ENCODE results near the gene VPS51. TPM values are rescaled to one million over a fixed set of nuclear protein-coding genes. Genes with fewer than 3 reads are reported as not detected.

VPS51 gene
- total and polyA plus RNA-seq, 2 experiments from 2014 or later: 45.3 to 450 TPM

- no peak overlapping the region for H3K4me2 ChIP-seq
- H2AFZ ChIP-seq: no peak overlapping the region
- H3K4me3 Mint-ChIP-seq: no peak overlapping the region
- peaks cover 6% of the 10 kb centered on the region for H3K36me3 ChIP-seq (ENCODE audit: insufficient read depth)
- peaks cover 19% of the 10 kb centered on the region for H3K27me3 Mint-ChIP-seq (ENCODE audit: insufficient read depth, low read depth, poor library complexity)
- no peaks in the 10 kb centered on the region for H3K9me2 ChIP-seq (ENCODE audit: insufficient read depth)
- DNase-seq (ENCODE audit: low spot score) (no peak), ATAC-seq (no peak)
- peaks cover 19% of the 10 kb centered on the region for H3K4me1 Mint-ChIP-seq
- no peaks in the 10 kb centered on the region for H3K27me3 ChIP-seq (ENCODE audit: insufficient read depth)
- no peak overlapping the region for H3K27ac ChIP-seq (ENCODE audit: low read depth)
- peaks cover 28% of the 10 kb centered on the region for H3K36me3 Mint-ChIP-seq (ENCODE audit: low read depth)
- peaks cover 19% of the 10 kb centered on the region for H3K79me2 ChIP-seq (replicated peaks; ENCODE audit: insufficient read depth)
- H3K9me3 Mint-ChIP-seq: no peaks in the 10 kb centered on the region
- no peaks in the 10 kb centered on the region for H4K20me1 ChIP-seq (replicated peaks; ENCODE audit: insufficient read depth)
- H3K4me3 ChIP-seq: no peak overlapping the region
- TF ChIP-seq NANOG (IDR thresholded peaks at IDR 0.05; ENCODE audit: borderline replicate concordance) (no peak), POLR2AphosphoS5 (IDR thresholded peaks at IDR 0.05; ENCODE audit: low read depth) (no peak), ZNF331 (CRISPR knock-in tag; IDR thresholded peaks at IDR 0.05; ENCODE audit: low read depth) (no peak), CREB1 (CRISPR knock-in tag; IDR thresholded peaks at IDR 0.05; ENCODE audit: low read depth) (no peak), ZNF114 (CRISPR knock-in tag; IDR thresholded peaks at IDR 0.05) (no peak), JUNB (IDR thresholded peaks at IDR 0.05; ENCODE audit: unreplicated experiment) (no peak), EZH2phosphoT487 (IDR thresholded peaks at IDR 0.05; ENCODE audit: unreplicated experiment) (no peak), EZH2 (IDR thresholded peaks at IDR 0.05; ENCODE audit: low read depth, unreplicated experiment) (no peak), STAT1 (IDR thresholded peaks at IDR 0.05; ENCODE audit: unreplicated experiment) (no peak)
- TF ChIP-seq, protein P1, sequence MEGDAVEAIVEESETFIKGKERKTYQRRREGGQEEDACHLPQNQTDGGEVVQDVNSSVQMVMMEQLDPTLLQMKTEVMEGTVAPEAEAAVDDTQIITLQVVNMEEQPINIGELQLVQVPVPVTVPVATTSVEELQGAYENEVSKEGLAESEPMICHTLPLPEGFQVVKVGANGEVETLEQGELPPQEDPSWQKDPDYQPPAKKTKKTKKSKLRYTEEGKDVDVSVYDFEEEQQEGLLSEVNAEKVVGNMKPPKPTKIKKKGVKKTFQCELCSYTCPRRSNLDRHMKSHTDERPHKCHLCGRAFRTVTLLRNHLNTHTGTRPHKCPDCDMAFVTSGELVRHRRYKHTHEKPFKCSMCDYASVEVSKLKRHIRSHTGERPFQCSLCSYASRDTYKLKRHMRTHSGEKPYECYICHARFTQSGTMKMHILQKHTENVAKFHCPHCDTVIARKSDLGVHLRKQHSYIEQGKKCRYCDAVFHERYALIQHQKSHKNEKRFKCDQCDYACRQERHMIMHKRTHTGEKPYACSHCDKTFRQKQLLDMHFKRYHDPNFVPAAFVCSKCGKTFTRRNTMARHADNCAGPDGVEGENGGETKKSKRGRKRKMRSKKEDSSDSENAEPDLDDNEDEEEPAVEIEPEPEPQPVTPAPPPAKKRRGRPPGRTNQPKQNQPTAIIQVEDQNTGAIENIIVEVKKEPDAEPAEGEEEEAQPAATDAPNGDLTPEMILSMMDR (conservative IDR thresholded peaks at IDR 0.05; ENCODE audit: low read depth in 2 of 2): no peak
- TF ChIP-seq, protein P2, sequence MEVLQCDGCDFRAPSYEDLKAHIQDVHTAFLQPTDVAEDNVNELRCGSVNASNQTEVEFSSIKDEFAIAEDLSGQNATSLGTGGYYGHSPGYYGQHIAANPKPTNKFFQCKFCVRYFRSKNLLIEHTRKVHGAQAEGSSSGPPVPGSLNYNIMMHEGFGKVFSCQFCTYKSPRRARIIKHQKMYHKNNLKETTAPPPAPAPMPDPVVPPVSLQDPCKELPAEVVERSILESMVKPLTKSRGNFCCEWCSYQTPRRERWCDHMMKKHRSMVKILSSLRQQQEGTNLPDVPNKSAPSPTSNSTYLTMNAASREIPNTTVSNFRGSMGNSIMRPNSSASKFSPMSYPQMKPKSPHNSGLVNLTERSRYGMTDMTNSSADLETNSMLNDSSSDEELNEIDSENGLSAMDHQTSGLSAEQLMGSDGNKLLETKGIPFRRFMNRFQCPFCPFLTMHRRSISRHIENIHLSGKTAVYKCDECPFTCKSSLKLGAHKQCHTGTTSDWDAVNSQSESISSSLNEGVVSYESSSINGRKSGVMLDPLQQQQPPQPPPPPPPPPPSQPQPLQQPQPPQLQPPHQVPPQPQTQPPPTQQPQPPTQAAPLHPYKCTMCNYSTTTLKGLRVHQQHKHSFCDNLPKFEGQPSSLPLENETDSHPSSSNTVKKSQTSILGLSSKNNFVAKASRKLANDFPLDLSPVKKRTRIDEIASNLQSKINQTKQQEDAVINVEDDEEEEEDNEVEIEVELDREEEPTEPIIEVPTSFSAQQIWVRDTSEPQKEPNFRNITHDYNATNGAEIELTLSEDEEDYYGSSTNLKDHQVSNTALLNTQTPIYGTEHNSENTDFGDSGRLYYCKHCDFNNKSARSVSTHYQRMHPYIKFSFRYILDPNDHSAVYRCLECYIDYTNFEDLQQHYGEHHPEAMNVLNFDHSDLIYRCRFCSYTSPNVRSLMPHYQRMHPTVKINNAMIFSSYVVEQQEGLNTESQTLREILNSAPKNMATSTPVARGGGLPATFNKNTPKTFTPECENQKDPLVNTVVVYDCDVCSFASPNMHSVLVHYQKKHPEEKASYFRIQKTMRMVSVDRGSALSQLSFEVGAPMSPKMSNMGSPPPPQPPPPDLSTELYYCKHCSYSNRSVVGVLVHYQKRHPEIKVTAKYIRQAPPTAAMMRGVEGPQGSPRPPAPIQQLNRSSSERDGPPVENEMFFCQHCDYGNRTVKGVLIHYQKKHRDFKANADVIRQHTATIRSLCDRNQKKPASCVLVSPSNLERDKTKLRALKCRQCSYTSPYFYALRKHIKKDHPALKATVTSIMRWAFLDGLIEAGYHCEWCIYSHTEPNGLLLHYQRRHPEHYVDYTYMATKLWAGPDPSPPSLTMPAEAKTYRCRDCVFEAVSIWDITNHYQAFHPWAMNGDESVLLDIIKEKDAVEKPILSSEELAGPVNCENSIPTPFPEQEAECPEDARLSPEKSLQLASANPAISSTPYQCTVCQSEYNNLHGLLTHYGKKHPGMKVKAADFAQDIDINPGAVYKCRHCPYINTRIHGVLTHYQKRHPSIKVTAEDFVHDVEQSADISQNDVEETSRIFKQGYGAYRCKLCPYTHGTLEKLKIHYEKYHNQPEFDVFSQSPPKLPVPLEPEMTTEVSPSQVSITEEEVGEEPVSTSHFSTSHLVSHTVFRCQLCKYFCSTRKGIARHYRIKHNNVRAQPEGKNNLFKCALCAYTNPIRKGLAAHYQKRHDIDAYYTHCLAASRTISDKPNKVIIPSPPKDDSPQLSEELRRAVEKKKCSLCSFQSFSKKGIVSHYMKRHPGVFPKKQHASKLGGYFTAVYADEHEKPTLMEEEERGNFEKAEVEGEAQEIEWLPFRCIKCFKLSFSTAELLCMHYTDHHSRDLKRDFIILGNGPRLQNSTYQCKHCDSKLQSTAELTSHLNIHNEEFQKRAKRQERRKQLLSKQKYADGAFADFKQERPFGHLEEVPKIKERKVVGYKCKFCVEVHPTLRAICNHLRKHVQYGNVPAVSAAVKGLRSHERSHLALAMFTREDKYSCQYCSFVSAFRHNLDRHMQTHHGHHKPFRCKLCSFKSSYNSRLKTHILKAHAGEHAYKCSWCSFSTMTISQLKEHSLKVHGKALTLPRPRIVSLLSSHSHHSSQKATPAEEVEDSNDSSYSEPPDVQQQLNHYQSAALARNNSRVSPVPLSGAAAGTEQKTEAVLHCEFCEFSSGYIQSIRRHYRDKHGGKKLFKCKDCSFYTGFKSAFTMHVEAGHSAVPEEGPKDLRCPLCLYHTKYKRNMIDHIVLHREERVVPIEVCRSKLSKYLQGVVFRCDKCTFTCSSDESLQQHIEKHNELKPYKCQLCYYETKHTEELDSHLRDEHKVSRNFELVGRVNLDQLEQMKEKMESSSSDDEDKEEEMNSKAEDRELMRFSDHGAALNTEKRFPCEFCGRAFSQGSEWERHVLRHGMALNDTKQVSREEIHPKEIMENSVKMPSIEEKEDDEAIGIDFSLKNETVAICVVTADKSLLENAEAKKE (CRISPR knock-in tag; IDR thresholded peaks at IDR 0.05): no peak
- TF ChIP-seq, protein P3, sequence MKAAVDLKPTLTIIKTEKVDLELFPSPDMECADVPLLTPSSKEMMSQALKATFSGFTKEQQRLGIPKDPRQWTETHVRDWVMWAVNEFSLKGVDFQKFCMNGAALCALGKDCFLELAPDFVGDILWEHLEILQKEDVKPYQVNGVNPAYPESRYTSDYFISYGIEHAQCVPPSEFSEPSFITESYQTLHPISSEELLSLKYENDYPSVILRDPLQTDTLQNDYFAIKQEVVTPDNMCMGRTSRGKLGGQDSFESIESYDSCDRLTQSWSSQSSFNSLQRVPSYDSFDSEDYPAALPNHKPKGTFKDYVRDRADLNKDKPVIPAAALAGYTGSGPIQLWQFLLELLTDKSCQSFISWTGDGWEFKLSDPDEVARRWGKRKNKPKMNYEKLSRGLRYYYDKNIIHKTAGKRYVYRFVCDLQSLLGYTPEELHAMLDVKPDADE (IDR thresholded peaks at IDR 0.05): no peak
- TF ChIP-seq, protein P4, sequence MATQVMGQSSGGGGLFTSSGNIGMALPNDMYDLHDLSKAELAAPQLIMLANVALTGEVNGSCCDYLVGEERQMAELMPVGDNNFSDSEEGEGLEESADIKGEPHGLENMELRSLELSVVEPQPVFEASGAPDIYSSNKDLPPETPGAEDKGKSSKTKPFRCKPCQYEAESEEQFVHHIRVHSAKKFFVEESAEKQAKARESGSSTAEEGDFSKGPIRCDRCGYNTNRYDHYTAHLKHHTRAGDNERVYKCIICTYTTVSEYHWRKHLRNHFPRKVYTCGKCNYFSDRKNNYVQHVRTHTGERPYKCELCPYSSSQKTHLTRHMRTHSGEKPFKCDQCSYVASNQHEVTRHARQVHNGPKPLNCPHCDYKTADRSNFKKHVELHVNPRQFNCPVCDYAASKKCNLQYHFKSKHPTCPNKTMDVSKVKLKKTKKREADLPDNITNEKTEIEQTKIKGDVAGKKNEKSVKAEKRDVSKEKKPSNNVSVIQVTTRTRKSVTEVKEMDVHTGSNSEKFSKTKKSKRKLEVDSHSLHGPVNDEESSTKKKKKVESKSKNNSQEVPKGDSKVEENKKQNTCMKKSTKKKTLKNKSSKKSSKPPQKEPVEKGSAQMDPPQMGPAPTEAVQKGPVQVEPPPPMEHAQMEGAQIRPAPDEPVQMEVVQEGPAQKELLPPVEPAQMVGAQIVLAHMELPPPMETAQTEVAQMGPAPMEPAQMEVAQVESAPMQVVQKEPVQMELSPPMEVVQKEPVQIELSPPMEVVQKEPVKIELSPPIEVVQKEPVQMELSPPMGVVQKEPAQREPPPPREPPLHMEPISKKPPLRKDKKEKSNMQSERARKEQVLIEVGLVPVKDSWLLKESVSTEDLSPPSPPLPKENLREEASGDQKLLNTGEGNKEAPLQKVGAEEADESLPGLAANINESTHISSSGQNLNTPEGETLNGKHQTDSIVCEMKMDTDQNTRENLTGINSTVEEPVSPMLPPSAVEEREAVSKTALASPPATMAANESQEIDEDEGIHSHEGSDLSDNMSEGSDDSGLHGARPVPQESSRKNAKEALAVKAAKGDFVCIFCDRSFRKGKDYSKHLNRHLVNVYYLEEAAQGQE (IDR thresholded peaks at IDR 0.05; ENCODE audit: unreplicated experiment): no peak
- H3K27ac Mint-ChIP-seq: no peak overlapping the region
- peaks cover 14% of the 10 kb centered on the region; the same call in 1 of the 2 replicates for H3F3A ChIP-seq (replicated peaks; ENCODE audit: low read depth)
- H3K4me1 ChIP-seq (ENCODE audit: insufficient read depth): peaks cover 20% of the 10 kb centered on the region; the same call in 1 of the 2 replicates
Observed at GRCh38 chr11:65131895-65132237, 35.9 kb downstream of the VPS51 start.
